Heart left ventricle (tissue), 13 donors: Measurements from ENCODE around the gene ZFP92.

Source experiments
- CTCF ChIP-seq, 12 donors: fragments of 200-600 bp; sonication (generic) in 4 of 12; IDR thresholded peaks; one replicate each; pipeline versions ENCODE4 v1.5.0 to v1.8.0; 2018 to 2022; ENCODE audit warnings: antibody characterized with exemption in 12 of 12, mild to moderate bottlenecking in 5 of 12
- POLR2A ChIP-seq, 2 donors: fragments of 450-650 bp; IDR thresholded peaks; one replicate each; pipeline ENCODE4 v1.6.1; 2017; ENCODE audit warnings: antibody characterized with exemption in 2 of 2, mild to moderate bottlenecking in 2 of 2, moderate library complexity in 2 of 2
- donor health status: ischemic (EF 13 %, LVEDD 7.1; RV severe dilation, severe dysfunction).
- donor health status: DM: no; HTN: yes; CAD: no.
- donor health status: DM: no; HTN: no; CAD: no.
- donor health status: ischemic (EF 25% LVEDD 6.9; RV normal size, moderate dysfunction).
- donor health status: ischemic (EF 25% LVEDD 5.7; RV mildly dilated, moderate dysfunction).
- donor health status: ischemic (EF 35%, LVEDD 5.7; RV mildly dilated, moderate dysfunction).
- donor health status: nonischemic (EF 11% LVEDD 7.7; RV severe dilation, severe dysfunction).
- donor health status: DM: yes; HTN: yes; CAD: no.
- donor health status: PGD.
- donor health status: ischemic (EF 29% LVEDD 5.4; RV normal size, mild dysfunction).
- donor health status: nonischemic (EF 23%, LVEDD 6.1; RV moderate dilation, normal function).

DNA sequence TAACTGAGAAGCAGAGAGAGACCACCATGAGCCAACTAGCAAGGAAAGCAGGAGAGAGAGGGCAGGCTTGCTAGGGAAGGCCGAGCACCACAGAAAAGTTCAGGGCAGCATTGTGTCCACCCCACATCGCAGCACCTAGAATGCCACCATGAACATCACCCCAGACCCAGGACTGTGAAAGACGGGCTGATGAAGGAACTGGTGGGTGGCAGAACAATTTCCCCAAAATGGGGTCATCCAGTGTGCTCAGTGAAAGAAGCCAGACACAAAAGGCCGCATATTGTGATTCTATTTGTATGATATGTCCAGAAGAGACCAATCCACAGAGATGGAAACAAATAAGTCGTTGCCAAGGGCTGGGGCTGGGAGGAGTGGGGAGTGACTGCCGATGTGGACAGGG lies 26.9 kb upstream of the ZFP92 start:
- TF ChIP-seq CTCF (IDR thresholded peaks at IDR 0.05) = no peak
- no peak for TF ChIP-seq POLR2A (IDR thresholded peaks at IDR 0.05)
